PC-9 (cell line): ENCODE results near the gene TLE5. TPM values are rescaled to one million over a fixed set of nuclear protein-coding genes. Genes with fewer than 3 reads are reported as not detected.

Source experiments
- BruUV-seq: library from RNA; stranded (reverse); fragments of 400-500 nt; replicated peaks from 2 replicates; lab custom pipeline; 2021; lab: Mats Ljungman, UMichigan
- CTCF ChIA-PET: fragments of 300-600 bp; sonication (Branson Sonifier 250); formaldehyde crosslinking; loops from one replicate; lab custom pipeline; 2022; ENCODE audit warnings: antibody characterized with exemption; lab: Charles Lee
- POLR2A ChIA-PET: fragments of 300-600 bp; sonication (Branson Sonifier 250); formaldehyde crosslinking; loops from one replicate; lab custom pipeline; 2022; ENCODE audit warnings: antibody characterized with exemption; ENCODE audit not compliant: unreplicated experiment; lab: Charles Lee
- DNase-seq, 2 experiments: peaks; one replicate each; pipeline versions ENCODE4 v3.0.0 to v3.0.0-alpha.2; 2015 to 2022; ENCODE audit warnings: mixed read lengths in 1 of 2
- H2AFZ ChIP-seq: fragments of 200-600 bp; sonication (generic); 2 replicates; pipeline ENCODE4 v1.8.1; 2017; ENCODE audit warnings: antibody characterized with exemption
- H3F3A ChIP-seq: fragments of 200-600 bp; sonication (generic); 2 replicates; pipeline ENCODE4 v1.8.1; 2017; ENCODE audit warnings: antibody characterized with exemption, mild to moderate bottlenecking, low read depth; ENCODE audit not compliant: insufficient read depth
- H3K27ac ChIP-seq: fragments of 200-600 bp; sonication (generic); 2 replicates; pipeline ENCODE4 v1.6.1; 2016; ENCODE audit warnings: mixed run types
- H3K27me3 ChIP-seq: fragments of 200-600 bp; sonication (generic); 2 replicates; pipeline ENCODE4 v1.6.1; 2016; ENCODE audit warnings: low read depth, mixed run types; ENCODE audit not compliant: insufficient read depth
- H3K36me3 ChIP-seq: fragments of 200-600 bp; sonication (generic); 2 replicates; pipeline ENCODE4 v1.6.1; 2016; ENCODE audit warnings: low read depth, mixed run types
- H3K4me1 ChIP-seq: fragments of 200-600 bp; sonication (generic); replicated peaks from 2 replicates; pipeline ENCODE4 v1.6.1; 2016; ENCODE audit warnings: mixed run types; ENCODE audit not compliant: insufficient read depth
- H3K4me2 ChIP-seq: fragments of 200-600 bp; sonication (generic); 2 replicates; pipeline ENCODE4 v1.6.1; 2017; ENCODE audit warnings: mixed run types
- H3K4me3 ChIP-seq: fragments of 200-600 bp; sonication (generic); 2 replicates; pipeline ENCODE4 v1.6.1; 2016; ENCODE audit warnings: mixed run types
- H3K79me2 ChIP-seq: fragments of 200-600 bp; sonication (generic); 2 replicates; pipeline ENCODE4 v1.6.1; 2017; ENCODE audit warnings: low read depth, mixed run types
- H3K9me2 ChIP-seq: fragments of 200-600 bp; sonication (generic); 2 replicates; pipeline ENCODE4 v1.8.1; 2017; ENCODE audit warnings: mild to moderate bottlenecking; ENCODE audit not compliant: insufficient read depth
- H3K9me3 ChIP-seq: fragments of 200-600 bp; sonication (generic); 2 replicates; pipeline ENCODE4 v1.8.1; 2016; ENCODE audit warnings: low read depth; ENCODE audit not compliant: insufficient read depth
- H4K20me1 ChIP-seq: fragments of 200-600 bp; sonication (generic); 2 replicates; pipeline ENCODE4 v1.8.1; 2017; ENCODE audit not compliant: insufficient read depth
- CTCF ChIP-seq: fragments of 200-600 bp; sonication (generic); conservative IDR thresholded peaks from 2 replicates; pipeline ENCODE4 v1.6.1; 2017; ENCODE audit warnings: mixed run types, antibody characterized with exemption, mild to moderate bottlenecking, moderate library complexity
- EZH2 ChIP-seq: fragments of 200-600 bp; sonication (generic); IDR thresholded peaks from 2 replicates; pipeline ENCODE4 v1.8.0; 2017; ENCODE audit warnings: antibody characterized with exemption, low read depth
- intact Hi-C: fragments of 100-400 bp; cut with micrococcal nuclease; formaldehyde crosslinking; loops from one replicate; pipeline ENCODE4 v1.10.0; 2022; ENCODE audit not compliant: unreplicated experiment
- total RNA-seq: library from RNA; stranded (reverse); gene quantifications from 2 replicates; pipeline ENCODE4 v1.2.3, GENCODE V29; 2021

Gene TLE5
- total RNA-seq, 1 experiment from 2014 or later: 217 TPM

GRCh38 chr19:3110126-3110825 is 48.0 kb upstream of the TLE5 start:
- POLR2A ChIA-PET: no interaction called here
- no peak overlapping the region for H3K4me3 ChIP-seq
- H4K20me1 ChIP-seq: peaks cover 10% of the 10 kb centered on the region
- no peaks in the 10 kb centered on the region for H3K4me1 ChIP-seq
- no peaks in the 10 kb centered on the region for H3F3A ChIP-seq
- no TSS peak for BruUV-seq
- TF ChIP-seq CTCF (no peak), EZH2 (no peak)
- H3K27ac ChIP-seq: no peak overlapping the region
- H3K36me3 ChIP-seq: no peaks in the 10 kb centered on the region
- no peaks in the 10 kb centered on the region for H3K27me3 ChIP-seq
- no peak for DNase-seq
- intact Hi-C loops: no loop called here
- no peak overlapping the region for H2AFZ ChIP-seq
- peaks cover 9% of the 10 kb centered on the region; the same call in 1 of the 2 replicates for H3K79me2 ChIP-seq
- H3K9me2 ChIP-seq: no peaks in the 10 kb centered on the region
- no peak overlapping the region for H3K4me2 ChIP-seq
- no peaks in the 10 kb centered on the region for H3K9me3 ChIP-seq
- CTCF ChIA-PET: no interaction called here

- H4K20me1 ChIP-seq: peaks cover 10% of the 10 kb centered on the region
- no peak for DNase-seq
- H3F3A ChIP-seq: no peaks in the 10 kb centered on the region
- no peak overlapping the region for H3K4me3 ChIP-seq
- ChIA-PET POLR2A (no interaction called here), CTCF (no interaction called here)
- H3K4me1 ChIP-seq: no peaks in the 10 kb centered on the region
- H3K4me2 ChIP-seq: no peak overlapping the region
- BruUV-seq: no TSS peak
- no peak overlapping the region for H3K27ac ChIP-seq
- intact Hi-C loops: loop anchor here (10.0 kb wide), 1 partner anchor 155 kb away; no protein-coding TSS in a partner anchor
- no peaks in the 10 kb centered on the region for H3K9me3 ChIP-seq
- peaks cover 9% of the 10 kb centered on the region; the same call in 1 of the 2 replicates for H3K79me2 ChIP-seq
- TF ChIP-seq CTCF: no peak
- TF ChIP-seq EZH2: no peak
- H3K27me3 ChIP-seq: no peaks in the 10 kb centered on the region
- no peaks in the 10 kb centered on the region for H3K36me3 ChIP-seq
- H3K9me2 ChIP-seq: no peaks in the 10 kb centered on the region
- no peak overlapping the region for H2AFZ ChIP-seq
These were observed 47.2 kb upstream of the TLE5 start for GRCh38 chr19:3109491-3109890.

GRCh38 chr19:3108775-3109174 is 46.5 kb upstream of the TLE5 start:
- Histone ChIP-seq H3K9me3 (no peaks in the 10 kb centered on the region), H3K27me3 (no peaks in the 10 kb centered on the region), H3K27ac (no peak overlapping the region), H3K9me2 (no peaks in the 10 kb centered on the region), H3K4me1 (no peaks in the 10 kb centered on the region), H3K36me3 (no peaks in the 10 kb centered on the region), H3K79me2 (peaks cover 9% of the 10 kb centered on the region; the same call in 1 of the 2 replicates), H2AFZ (no peak overlapping the region), H3K4me3 (no peak overlapping the region), H3K4me2 (no peak overlapping the region), H3F3A (no peaks in the 10 kb centered on the region), H4K20me1 (peaks cover 13% of the 10 kb centered on the region)
- intact Hi-C loops: loop anchor here (10.0 kb wide), 1 partner anchor 154 kb away; no protein-coding TSS in a partner anchor
- no TSS peak for BruUV-seq
- CTCF ChIA-PET: no interaction called here
- DNase-seq: peak in 1 of 2 experiments; percentile 31
- POLR2A ChIA-PET: no interaction called here
- peak; percentile 84 for TF ChIP-seq CTCF
- no peak for TF ChIP-seq EZH2
